Stimulated activated CD4-positive, alpha-beta T cell treated with anti-CD3 and anti-CD28 coated beads, TNF-alpha, amount 100 ng/mL, for 24 hours (primary cell): ENCODE measurements around the gene EIF1.
A peak's percentile ranks its signal among the peaks of the same experiment; 100 is the strongest.
"Not testable (repeated sequence)": the region's sequence is repeated elsewhere in the genome, so short reads cannot be mapped to it uniquely, and the experiment has no call there.

ENCODE experiments used
- DNase-seq, 3 experiments: peaks; one replicate each; pipeline ENCODE4 v3.0.0-alpha.2; 2020; ENCODE audit warnings: low read depth in 3 of 3

Gene EIF1

DNA sequence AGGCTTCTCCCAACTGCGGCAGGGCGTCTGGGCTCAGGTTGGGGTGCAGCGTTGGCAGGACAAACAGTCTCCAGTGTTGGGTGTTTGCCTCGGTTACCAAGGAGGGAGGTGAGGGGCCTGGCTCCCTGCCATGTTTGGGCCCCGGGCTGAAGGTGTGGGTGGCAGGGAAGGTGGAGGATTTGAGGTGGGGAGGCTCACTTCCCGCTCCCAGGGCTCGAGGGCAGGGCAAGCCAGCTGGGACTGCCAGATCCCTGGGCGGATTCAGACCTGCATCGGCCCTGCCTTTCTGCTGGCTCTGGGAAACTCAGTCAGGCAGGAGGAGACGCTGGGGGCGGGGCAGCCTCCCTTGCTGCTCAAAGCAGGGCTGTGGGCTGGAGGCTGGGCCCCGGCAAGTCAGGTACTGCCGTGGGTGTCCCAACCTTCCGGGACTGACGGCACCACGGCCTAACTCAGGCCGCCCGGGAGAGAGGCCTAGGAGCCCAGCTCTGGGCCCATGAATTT lies 33.0 kb upstream of the EIF1 start:
- DNase-seq = no peak

DNA sequence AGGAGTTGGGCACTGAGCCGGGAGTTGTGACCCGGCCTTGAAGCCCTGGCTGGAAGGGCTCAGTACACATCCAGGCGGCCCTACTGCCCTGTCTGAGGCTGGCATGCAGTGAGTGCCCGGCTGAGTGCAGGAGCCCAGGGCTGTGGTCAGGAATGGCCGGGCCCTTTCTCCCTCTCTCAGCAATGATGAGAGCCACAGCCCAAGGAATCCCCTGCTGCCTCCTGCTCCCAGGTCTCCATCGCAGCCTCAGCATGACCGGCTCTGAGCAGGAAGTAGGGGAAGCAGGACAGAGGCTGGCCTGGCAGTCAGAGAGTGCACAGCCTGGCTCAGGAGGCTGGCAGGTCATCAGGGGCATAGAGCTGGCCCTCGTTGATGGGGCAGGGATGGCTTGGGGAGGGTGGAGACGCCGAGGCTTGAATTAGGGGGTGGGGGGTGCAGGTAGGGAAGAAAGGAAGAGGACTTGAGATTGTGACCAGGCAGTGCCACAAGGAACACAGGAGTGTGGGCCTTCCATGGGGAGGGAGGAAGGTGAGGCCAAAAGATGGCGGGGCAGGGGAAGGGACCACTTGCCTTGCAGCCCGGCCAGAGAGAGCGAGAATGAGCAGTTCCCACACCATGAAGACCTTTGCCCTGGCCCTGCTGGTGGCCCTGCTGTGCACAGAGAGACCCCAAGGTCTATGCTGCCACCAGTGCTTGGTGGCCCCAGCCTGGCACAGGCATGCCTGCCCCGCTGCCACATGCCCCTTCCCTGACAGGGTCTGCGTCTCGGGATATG lies 32.2 kb upstream of the EIF1 start:
- no peak for DNase-seq

DNA sequence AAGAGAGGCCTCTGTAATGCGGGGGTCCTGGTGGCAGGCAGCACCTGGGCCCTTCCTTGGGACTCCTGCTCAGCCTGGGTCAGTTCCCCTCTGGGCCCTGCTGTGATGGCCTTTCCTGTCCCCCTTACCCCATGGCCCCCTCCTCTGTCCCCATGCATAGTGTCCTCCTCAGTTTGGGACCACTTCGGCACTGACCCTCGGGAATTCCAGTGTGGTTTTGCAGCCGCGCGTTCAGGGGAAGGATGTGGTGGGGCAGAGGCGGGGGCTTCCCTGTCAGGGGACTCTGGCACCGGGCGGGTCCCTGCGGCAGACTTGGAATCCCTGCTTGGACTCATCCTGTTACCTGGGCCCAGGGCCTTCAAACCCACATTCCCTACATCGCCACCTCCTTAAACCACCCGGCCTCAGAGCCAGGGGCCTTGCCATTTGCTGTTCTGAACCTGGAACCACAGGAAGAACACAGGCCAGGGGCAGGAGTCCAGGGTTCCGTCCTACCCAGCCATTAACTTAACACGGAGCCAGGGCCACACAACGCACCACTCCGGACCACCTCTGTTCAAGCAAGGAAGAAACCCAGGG lies 31.4 kb upstream of the EIF1 start:
- no peak for DNase-seq

DNA sequence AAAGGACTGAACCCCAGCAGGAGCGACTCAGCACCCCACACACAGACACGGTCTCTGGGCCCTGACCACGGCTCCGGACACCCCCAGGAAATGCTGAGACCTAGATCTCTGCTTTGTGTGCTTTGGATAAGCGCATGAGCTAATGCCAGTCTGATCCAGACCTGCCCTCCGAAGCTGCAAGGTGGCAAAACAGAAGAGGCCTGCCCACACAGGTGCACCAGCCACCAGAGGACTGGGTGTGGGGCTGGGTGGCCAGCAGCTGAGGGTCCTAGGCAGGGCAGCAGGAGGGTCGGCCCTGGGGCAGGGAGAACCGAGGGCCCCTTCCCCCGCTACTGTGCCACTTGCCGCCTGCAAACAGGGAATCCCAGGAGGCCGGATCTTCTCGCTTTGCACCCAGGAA lies 30.7 kb upstream of the EIF1 start:
- DNase-seq = no peak

DNA sequence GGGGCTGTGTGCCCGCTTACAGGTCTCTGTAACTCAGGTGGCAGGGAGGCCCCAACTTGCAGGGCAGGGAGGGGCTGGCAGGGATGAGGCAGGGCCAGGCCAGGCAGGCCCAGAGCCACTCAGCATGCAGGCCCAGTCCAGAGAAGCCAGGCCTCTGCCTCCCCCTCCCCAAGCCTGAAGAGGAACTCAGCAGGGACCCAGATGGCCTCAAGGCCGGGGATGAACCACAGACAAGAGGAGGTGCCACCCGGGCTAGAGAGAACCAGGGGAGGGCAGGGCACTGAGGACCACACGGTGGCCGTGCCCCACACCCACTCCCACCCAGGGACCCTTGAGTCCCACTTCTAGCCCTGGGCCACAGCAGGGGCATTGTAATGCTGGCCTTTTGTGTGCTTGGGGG lies 29.8 kb upstream of the EIF1 start:
- DNase-seq = no peak

DNA sequence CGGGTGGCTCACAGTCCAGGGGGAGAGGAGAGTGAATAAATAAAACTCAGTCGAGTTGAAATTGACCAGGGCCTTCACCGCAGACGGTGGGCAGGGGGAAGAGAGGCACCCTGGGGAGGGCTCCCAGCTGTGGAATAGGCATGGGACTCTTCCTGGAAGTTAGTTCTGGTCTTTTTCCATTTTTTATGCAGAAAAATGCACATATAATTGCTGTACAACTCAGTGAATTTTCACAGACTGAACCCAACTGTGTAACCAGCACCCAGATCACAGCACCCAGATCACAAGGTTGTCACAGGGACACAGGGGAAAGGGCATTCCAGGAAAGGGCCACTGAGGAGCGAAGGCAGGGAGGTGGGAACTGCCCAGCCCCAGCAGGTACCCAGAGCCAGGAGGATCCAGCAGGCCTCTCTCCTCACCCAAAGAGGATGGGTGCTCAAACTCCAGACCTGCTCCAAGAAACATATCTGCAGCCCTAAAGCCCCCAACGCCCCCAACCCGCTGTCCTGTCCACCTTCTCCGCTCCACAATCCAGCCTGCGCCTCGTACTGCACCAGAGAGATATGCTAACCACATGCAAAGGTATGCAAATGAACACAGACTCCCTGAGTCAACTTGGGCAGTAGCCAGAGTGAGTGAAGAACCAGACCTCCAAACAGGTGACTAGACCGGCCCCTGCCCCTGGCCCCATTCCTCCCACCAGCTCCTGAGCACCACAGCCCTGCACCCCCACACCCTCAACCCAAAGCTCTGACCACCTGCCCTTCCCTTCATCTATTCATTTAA lies 29.1 kb upstream of the EIF1 start:
- no peak for DNase-seq

DNA sequence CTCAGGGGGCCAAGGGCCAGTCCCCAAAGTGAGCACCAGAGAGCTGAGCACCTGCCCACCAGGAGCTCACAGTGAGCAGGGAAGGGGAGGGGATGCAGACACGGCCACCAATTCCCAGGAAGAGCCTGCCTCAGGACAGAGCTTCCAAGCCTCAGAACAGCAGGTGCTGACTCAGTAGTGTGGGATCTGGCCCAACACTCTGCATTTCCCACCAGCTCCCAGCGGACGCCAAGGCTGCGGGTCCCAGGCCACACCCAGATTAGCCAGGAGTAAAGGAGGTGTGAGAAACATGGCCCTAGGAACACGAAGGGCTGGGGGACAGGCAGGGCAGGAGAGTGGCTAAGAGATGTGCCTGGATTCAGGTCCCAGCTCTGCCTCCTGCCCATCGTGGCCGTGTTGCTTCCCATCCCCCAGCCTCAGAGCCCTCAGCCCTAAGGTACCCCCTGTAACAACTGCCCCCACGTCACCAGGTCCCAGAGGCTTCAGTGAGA lies 28.4 kb upstream of the EIF1 start:
- DNase-seq = no peak

DNA sequence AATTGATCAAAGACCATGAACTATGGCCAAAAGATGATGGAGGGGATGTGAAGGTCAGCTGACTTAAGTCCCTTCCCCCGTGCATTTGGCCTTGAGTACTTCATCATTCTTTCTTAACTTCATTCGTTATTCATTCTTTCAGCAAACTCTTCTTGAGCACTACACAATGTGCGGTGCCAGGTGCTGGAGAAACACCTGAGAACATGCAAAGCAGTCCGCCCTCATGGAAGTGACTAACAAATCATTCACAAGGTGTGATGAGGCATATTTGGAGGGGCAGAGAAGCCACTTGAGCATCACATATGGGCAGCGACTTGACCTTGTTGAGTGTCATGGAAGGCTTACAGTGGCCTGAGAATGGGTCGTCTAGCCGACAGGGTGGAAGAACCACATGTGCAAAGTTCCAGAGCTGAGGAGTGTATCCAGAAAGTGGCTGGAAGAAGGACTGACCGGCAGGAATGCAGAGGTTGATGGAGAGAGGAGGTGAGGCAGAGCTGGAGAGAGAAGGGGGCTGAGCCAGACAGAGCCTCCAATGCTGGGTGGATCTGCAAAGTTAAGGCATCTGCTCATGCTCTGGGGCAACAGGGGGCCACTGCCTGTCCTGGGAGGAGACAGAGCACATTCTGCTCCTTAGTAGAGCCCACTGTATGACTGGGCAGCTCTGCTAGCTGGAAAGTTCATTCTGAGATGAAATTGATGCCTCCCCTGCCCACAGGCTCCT lies 25.1 kb upstream of the EIF1 start:
- no peak for DNase-seq

DNA sequence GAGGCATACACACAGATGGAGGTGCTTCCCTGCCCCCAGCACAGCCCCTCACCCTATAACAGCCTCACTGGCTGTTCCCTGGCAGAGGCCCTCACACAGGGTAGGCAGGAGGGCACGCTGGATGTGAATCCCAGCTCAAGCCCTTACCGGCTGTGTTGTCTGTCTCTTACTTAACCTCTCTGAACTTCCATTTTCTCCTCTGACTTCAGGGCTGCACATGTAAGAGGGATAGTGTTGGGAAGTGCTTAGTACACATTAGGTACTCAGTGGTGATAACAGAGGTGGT lies 24.6 kb upstream of the EIF1 start:
- no peak for DNase-seq

DNA sequence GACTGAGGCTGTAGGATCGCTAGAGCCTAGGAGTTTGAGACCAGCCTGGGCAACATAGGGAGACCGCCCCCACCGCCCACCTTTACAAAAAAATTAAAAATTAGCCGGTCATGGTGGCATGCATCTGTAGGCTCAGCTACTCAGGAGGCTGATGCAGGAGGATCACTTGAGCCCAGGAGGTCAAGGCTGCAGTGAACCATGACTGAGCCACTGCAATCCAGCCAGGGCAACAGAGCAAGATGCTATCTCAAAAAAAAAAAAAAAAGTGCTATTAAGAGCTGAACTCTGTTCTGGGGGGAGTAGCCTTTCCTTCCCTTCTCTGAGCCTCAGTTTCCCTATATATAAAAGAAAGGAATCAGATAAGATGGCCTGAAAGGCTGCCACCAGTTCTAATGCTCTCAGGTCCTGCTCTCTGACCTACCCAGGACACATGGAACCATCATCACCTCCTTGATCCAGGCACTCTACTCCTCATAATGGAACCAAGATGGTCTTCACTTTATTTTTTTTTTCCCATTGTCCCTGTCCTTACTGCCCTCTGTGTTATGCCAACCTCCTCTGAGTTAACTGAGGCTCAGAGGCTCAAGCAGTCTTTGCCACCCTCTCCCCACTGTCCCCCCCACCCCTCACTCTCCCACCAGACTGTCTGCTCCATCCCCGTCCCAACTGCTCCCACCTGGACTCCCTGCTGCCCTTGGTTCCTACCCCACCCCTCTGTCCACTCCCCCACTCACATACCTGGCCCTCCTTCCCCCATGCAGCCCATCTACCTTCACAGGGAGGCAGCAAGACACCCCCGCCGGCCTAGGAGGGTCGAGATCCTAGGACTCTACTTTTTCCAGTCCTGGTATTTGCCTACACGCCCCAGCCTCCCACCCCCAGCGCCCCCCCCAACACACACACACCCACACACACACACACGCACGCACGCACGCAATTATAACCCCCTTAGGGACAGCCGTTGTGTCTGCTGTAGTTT lies 23.8 kb upstream of the EIF1 start:
- DNase-seq = no peak

DNA sequence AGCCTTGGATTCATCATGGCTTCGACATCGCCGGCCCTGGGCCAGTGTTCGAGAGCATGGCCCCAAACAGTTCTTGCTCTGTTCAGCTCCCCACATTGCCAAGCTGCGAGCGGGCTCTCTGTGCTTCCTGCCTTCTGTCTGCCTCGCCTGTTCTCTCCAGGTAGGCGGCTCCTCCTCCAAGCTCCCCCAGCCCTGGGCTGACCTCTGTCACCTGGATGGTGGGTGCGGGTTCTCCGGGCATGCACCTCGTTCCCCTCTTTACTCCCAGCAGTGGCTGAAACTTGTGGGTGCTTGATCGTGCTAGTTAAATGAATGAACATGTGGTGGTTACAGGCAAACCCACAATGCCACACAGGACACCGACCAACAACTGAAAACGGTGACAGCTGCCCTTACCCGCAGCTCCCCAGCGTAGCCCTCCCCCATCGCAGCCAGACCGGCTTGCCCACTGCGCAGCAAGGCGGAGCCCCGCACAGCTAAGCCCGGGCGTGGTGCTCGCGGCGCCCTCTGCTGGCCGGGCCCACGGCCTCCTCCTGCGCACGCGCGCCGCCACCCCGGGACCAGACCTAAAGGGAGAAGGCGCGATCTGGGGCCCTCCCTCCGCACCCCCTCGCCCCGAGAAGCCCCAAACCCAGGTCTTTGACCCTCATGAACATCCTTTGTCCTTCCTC lies 23.0 kb upstream of the EIF1 start:
- peak; percentile 71 to 88 (median 86) for DNase-seq

DNA sequence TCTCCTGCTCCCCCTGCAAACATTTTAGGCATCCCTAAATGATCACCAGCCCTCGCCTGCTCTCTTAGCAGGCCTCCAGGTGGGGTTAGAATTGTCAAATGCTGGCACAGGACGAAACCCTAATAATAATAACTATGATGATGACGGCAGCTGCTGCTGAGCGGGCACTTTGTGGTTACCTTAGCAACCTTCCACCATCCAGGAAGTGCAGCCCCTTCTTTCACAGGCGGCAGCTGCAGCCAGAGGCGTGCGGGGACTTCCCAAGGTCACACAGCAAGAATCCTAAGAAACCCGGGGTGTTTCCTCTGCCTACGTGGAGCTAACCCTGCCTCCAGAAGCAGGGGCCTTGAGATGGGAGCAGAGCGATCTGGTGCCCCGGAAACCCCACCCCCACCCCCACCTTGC lies 22.4 kb upstream of the EIF1 start:
- peak; percentile 49 to 72 (median 56) for DNase-seq

DNA sequence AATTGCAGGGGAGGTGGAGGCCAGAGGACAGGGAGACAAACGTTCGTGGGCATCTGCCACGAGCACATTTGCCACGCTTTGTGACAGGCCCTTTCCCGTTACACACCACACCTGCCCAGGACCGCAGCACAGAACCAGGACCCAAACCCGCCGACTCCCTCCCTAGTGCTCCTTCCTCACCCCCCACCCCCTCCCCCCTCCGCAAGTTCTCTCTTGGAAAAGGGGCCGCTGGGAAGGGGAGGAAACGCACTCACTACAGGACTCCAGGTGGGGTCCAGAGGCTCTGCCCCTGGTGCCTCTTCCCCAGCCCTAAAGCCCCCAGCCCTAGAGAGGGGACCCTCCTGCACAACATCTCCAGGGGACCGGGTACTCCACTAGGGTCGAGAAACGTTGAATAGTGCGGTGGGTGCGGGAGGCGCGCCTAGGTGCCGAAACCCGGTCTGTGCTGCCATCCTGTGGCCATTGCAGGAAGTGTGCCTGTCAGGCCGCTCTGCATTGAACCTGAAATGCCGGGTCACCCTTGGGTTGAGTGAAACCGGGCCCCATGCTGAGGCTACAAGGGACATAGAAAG lies 21.9 kb upstream of the EIF1 start:
- DNase-seq = peak; percentile 76 to 90 (median 78)

DNA sequence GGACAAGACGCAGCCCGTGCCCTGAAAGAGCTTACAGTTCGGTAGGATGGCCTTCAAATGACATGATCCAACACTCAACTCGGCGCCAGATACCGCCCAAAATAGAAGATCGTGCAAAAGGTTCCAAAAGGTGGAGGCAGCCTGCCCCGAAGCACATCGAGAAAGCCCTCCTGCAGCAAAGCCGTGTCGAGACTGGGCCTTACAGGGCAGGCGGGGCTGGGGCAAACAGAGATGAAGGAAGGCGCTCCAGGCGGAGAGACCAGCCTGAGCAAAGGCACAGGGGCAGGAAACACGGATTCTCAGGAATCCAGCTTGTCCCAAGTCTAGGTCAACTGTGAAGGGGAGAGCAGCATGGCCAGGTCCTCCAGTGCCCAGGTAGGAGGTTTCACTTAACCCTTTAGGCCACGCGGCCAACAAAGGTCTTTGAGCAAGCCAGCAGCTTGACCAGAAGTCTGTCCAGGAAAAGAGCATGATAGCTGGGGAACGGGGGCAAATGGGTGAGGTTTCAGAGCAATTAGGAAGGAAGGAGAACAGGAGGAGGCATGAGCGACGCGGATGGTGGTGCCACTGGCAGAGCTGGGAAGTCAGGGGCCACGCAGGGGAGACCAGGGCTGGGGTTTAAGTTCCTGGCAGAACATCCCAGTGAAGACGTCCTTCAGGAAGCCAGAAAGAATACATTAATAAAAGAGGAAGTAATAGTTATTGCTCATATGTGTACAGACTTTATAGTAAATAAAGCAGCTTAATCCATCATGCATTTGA lies 21.2 kb upstream of the EIF1 start:
- DNase-seq = no peak

DNA sequence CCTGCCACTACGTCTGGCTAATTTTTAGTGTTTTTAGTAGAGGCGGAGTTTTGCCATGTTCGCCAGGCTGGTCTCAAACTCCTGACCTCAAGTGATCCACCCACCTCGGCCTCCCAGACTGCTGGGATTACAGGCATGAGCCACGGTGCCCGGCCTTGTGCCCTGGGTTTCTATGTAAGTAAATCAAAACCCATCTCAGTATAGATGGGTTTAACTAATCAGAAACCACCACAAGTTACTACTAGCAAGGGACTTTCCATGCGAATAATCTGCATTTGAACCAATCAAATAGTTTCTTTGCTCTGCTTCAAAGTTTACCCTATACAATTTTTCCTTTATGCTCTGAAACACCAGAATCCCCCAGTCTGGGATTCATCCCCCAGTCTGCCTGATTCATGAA lies 16.5 kb upstream of the EIF1 start:
- DNase-seq = no peak

DNA sequence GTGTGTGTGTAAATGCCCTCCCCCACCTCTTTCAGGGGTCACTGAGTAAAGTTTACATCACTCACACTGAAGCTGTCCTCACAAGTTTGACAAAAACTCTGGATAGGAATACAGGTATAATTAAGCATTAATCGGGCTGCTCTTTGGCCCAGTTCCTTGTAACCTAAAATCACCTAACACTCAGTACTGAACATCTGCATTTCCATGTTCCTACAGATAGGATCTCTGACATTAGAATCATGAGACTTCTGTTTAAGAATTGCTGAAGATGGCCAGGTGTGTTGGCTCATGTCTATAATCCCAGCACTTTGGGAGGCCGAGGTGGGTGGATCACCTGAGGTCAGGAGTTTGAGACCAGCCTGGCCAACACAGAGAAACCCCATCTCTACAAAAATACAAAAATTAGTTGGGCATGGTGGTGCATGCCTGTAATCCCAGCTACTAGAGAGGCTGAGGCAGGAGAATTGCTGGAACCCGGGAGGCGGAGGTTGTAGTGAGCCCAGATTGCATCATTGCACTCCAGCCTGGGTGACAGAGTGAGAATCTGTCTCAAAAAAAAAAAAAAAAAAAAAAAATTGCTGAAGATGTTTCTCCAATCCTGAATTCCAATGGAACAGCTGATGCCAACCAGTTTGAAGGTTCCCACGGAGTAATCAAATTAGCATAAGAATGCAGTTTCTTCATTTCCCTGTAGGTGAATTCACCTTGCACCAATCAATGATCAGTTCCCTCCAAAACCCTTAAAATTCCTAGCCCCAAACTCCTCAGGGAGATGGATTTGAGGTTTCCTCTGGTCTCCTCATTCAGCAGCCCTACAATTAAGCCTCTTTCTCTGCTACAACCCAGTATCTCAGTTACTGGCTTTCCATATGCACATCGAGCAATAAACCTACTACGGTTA lies 13.3 kb upstream of the EIF1 start:
- not testable (repeated sequence) for DNase-seq

DNA sequence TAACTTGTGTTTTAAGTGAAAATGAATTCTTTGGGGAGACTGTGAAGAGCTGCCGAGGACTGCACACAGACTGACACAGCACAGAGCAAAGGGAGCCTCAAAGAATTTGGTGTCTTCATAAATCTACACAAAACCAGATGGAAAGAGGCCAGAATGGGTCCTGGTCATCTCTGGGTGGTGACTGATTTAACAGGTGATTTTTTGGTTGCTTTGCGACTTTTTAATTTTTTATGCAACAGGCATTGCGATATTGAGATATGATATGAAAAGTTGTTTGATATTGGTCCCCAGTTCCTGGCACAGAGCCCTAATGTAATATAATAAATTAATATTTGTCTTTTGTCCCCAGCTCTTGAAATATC lies 12.6 kb upstream of the EIF1 start:
- no peak for DNase-seq

DNA sequence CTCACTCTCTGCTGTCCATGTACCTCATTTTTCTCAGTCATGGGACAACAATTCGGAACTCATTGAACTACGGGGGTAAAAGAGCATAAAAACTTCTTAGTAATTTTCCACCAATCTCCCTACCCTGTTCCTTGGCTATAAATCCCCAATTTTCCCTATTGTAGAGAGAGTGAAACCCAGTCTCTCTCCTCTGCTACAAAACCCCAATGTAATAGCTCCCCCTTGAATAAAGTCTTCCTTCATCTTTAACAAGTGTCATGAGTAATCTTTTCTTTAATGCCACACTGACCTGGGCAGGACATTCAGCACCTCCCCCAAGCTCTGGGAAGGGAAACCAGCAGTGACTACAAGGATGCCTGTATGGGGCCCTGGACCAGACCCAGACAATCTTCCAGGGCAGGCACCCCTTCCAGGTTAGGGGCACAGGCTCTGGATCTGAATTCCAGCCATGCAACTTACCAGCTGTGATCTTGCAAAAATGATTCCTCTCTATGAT lies 10.2 kb upstream of the EIF1 start:
- no peak for DNase-seq
